HEK293 (cell line): Measurements from ENCODE around the gene VAV2.
A peak's percentile ranks its signal among the peaks of the same experiment; 100 is the strongest.

Experiments
- CTCF ChIA-PET: fragments of 350-600 bp; formaldehyde crosslinking; extraction: SDS; loops from one replicate; lab custom pipeline; 2021; ENCODE audit warnings: antibody characterized with exemption; lab: Yijun Ruan, JAX
- POLR2A ChIA-PET: fragments of 300-600 bp; formaldehyde crosslinking; extraction: SDS; loops from one replicate; lab custom pipeline; 2020; ENCODE audit warnings: antibody characterized with exemption, inconsistent platforms; lab: Yijun Ruan, JAX
- H3K27ac ChIP-seq: fragments of 200-500 bp; sonication (Bioruptor generic); 2 replicates; pipeline ENCODE4 v1.5.1; 2014; ENCODE audit warnings: low read depth, low read length, control low read depth, inconsistent platforms; ENCODE audit errors: extremely low read depth
- H3K36me3 ChIP-seq, 2 experiments: fragments of 200-500 bp in 1 of 2; sonication (Bioruptor generic) in 1 of 2; 1 replicate in 1 of 2; 2 replicates in 1 of 2; pipeline ENCODE4 v1.5.1; 2014 to 2017; ENCODE audit warnings: inconsistent platforms in 2 of 2, low read length in 2 of 2; ENCODE audit not compliant: control insufficient read depth in 2 of 2, insufficient read depth in 1 of 2
- H3K4me1 ChIP-seq: fragments of 200-500 bp; sonication (Bioruptor generic); 2 replicates; pipeline ENCODE4 v1.5.1; 2014; ENCODE audit warnings: mild to moderate bottlenecking, low read length, inconsistent platforms; ENCODE audit not compliant: control insufficient read depth, insufficient read depth
- H3K4me3 ChIP-seq: 2 replicates; pipeline ENCODE4 v1.5.1; 2011; ENCODE audit warnings: low read depth, mild to moderate bottlenecking, control low read depth, low read length, moderate library complexity
- H3K9me3 ChIP-seq: fragments of 200-500 bp; sonication (Bioruptor generic); 2 replicates; pipeline ENCODE4 v1.5.1; 2014; ENCODE audit warnings: low read depth, low read length, inconsistent platforms; ENCODE audit not compliant: control insufficient read depth, insufficient read depth
- BCL11B ChIP-seq: fragments of 450-650 bp; formaldehyde crosslinking; IDR thresholded peaks from 2 replicates; pipeline ENCODE4 v1.5.1; 2016; ENCODE audit warnings: low read depth, missing biosample characterization, missing genetic modification characterization
- ZBTB17 ChIP-seq: fragments of 450-650 bp; formaldehyde crosslinking; IDR thresholded peaks from 2 replicates; pipeline ENCODE4 v1.5.1; 2016; ENCODE audit warnings: missing biosample characterization, missing genetic modification characterization
- ZNF133 ChIP-seq: fragments of 450-650 bp; formaldehyde crosslinking; IDR thresholded peaks from 2 replicates; pipeline ENCODE4 v1.5.1; 2016; ENCODE audit warnings: missing biosample characterization, missing genetic modification characterization
- ZNF394 ChIP-seq: fragments of 450-650 bp; formaldehyde crosslinking; IDR thresholded peaks from 2 replicates; pipeline ENCODE4 v1.5.1; 2016; ENCODE audit warnings: missing biosample characterization, missing genetic modification characterization, mild to moderate bottlenecking, moderate library complexity, borderline replicate concordance
- ZNF510 ChIP-seq: fragments of 450-650 bp; formaldehyde crosslinking; IDR thresholded peaks from 2 replicates; pipeline ENCODE4 v1.5.1; 2018; ENCODE audit warnings: mild to moderate bottlenecking, missing genetic modification characterization, missing biosample characterization; ENCODE audit not compliant: insufficient replicate concordance
- ZNF530 ChIP-seq: fragments of 450-650 bp; formaldehyde crosslinking; IDR thresholded peaks from 2 replicates; pipeline ENCODE4 v1.5.1; 2016; ENCODE audit warnings: low read depth, missing biosample characterization, missing genetic modification characterization
- ZNF555 ChIP-seq: fragments of 450-650 bp; formaldehyde crosslinking; conservative IDR thresholded peaks from 2 replicates; pipeline ENCODE4 v1.5.1; 2017; ENCODE audit warnings: missing biosample characterization, mild to moderate bottlenecking, missing genetic modification characterization, inconsistent platforms
- ZNF596 ChIP-seq: fragments of 450-650 bp; IDR thresholded peaks from 2 replicates; pipeline ENCODE4 v1.5.0; 2018; ENCODE audit warnings: missing biosample characterization, mild to moderate bottlenecking, missing genetic modification characterization, moderate library complexity
- ZNF623 ChIP-seq: fragments of 450-650 bp; formaldehyde crosslinking; IDR thresholded peaks from 2 replicates; pipeline ENCODE4 v1.5.1; 2016; ENCODE audit warnings: missing biosample characterization, missing genetic modification characterization
- ZNF660 ChIP-seq: fragments of 450-650 bp; IDR thresholded peaks from 2 replicates; pipeline ENCODE4 v1.5.1; 2018; ENCODE audit warnings: missing biosample characterization, mild to moderate bottlenecking, missing genetic modification characterization
- ZNF677 ChIP-seq: fragments of 450-650 bp; IDR thresholded peaks from 2 replicates; pipeline ENCODE4 v1.5.0; 2018; ENCODE audit warnings: missing biosample characterization, mild to moderate bottlenecking, missing genetic modification characterization, moderate library complexity
- ZNF768 ChIP-seq: fragments of 450-650 bp; formaldehyde crosslinking; IDR thresholded peaks from 2 replicates; pipeline ENCODE4 v1.5.1; 2018; ENCODE audit warnings: missing biosample characterization, mild to moderate bottlenecking, missing genetic modification characterization
- ZNF830 ChIP-seq: fragments of 450-650 bp; IDR thresholded peaks from 2 replicates; pipeline ENCODE4 v1.5.0; 2018; ENCODE audit warnings: missing biosample characterization, missing genetic modification characterization, low read depth, mild to moderate bottlenecking, moderate library complexity
- ZNF843 ChIP-seq: fragments of 450-650 bp; formaldehyde crosslinking; IDR thresholded peaks from 2 replicates; pipeline ENCODE4 v1.5.1; 2016; ENCODE audit warnings: missing biosample characterization, missing genetic modification characterization
- TF ChIP-seq, protein P1 (sequence below): fragments of 450-650 bp; formaldehyde crosslinking; IDR thresholded peaks from 2 replicates; pipeline ENCODE4 v1.5.1; 2017; ENCODE audit warnings: missing biosample characterization, missing genetic modification characterization
- TF ChIP-seq, protein P2 (sequence below): fragments of 450-650 bp; IDR thresholded peaks from 2 replicates; pipeline ENCODE4 v1.5.1; 2018; ENCODE audit warnings: missing biosample characterization, mild to moderate bottlenecking, missing genetic modification characterization
- TF ChIP-seq, protein P3 (sequence below): IDR thresholded peaks from 2 replicates; pipeline ENCODE4 v1.6.1; 2011; ENCODE audit warnings: mild to moderate bottlenecking, low read depth, low read length, borderline replicate concordance
- TF ChIP-seq, protein P4 (sequence below): fragments of 450-650 bp; formaldehyde crosslinking; IDR thresholded peaks from 2 replicates; pipeline ENCODE4 v1.5.1; 2017; ENCODE audit warnings: missing biosample characterization, missing genetic modification characterization
- TF ChIP-seq, protein P5 (sequence below): fragments of 450-650 bp; IDR thresholded peaks from 2 replicates; pipeline ENCODE4 v1.5.1; 2018; ENCODE audit warnings: missing biosample characterization, missing genetic modification characterization
- TF ChIP-seq, protein P6 (sequence below): fragments of 450-650 bp; formaldehyde crosslinking; IDR thresholded peaks from 2 replicates; pipeline ENCODE4 v1.5.1; 2016; ENCODE audit warnings: missing biosample characterization, missing genetic modification characterization, low read depth

VAV2 gene

DNA sequence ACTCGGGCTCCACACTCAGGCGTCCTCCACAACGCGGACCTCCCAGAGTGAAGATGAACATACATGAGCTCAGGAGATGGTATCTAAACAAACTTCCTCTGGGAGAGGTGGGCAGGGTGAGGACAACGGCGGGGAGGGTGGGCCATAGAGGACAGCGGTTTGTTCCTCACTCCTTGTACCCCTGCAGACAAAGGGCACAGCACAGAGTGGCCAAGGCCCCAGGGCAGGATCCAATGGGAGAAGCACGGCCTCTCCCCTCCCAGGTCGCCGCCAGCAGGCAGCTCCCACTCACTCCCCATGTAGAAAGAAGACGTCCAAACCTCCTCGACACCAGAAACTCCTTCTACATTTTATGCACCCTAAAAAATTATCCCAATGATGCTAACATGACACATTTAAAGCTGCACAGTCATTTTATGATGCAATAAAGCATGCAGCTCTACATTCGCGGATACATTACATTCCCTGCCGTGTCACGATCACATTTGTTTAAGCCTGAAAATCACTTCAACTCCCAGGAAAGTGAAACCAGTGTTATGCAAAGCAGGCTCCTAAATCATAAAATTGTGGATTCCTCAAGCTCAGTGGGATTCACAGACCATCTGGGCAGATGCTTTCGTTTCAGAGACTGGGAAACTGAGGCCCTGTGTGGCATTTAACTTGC, 166.4 kb downstream of the VAV2 start:
- TF ChIP-seq ZNF660 (tag by site-specific recombination): no peak
- TF ChIP-seq ZNF394 (tag by site-specific recombination): no peak
- TF ChIP-seq, protein P1, sequence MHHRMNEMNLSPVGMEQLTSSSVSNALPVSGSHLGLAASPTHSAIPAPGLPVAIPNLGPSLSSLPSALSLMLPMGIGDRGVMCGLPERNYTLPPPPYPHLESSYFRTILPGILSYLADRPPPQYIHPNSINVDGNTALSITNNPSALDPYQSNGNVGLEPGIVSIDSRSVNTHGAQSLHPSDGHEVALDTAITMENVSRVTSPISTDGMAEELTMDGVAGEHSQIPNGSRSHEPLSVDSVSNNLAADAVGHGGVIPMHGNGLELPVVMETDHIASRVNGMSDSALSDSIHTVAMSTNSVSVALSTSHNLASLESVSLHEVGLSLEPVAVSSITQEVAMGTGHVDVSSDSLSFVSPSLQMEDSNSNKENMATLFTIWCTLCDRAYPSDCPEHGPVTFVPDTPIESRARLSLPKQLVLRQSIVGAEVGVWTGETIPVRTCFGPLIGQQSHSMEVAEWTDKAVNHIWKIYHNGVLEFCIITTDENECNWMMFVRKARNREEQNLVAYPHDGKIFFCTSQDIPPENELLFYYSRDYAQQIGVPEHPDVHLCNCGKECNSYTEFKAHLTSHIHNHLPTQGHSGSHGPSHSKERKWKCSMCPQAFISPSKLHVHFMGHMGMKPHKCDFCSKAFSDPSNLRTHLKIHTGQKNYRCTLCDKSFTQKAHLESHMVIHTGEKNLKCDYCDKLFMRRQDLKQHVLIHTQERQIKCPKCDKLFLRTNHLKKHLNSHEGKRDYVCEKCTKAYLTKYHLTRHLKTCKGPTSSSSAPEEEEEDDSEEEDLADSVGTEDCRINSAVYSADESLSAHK (tag by site-specific recombination): 0 out of 2 replicates have a peak, but pooled peaks have one; percentile 45
- TF ChIP-seq ZNF510 (tag by site-specific recombination): no peak
- TF ChIP-seq, protein P2, sequence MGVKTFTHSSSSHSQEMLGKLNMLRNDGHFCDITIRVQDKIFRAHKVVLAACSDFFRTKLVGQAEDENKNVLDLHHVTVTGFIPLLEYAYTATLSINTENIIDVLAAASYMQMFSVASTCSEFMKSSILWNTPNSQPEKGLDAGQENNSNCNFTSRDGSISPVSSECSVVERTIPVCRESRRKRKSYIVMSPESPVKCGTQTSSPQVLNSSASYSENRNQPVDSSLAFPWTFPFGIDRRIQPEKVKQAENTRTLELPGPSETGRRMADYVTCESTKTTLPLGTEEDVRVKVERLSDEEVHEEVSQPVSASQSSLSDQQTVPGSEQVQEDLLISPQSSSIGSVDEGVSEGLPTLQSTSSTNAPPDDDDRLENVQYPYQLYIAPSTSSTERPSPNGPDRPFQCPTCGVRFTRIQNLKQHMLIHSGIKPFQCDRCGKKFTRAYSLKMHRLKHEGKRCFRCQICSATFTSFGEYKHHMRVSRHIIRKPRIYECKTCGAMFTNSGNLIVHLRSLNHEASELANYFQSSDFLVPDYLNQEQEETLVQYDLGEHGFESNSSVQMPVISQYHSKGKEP: peak; percentile 60; the same call in 1 of the 2 replicates
- 0 out of 2 replicates have a peak, but pooled peaks have one; percentile 27 for TF ChIP-seq ZBTB17 (tag by site-specific recombination)
- Histone ChIP-seq H3K27ac (no peak overlapping the region), H3K4me3 (no peak overlapping the region), H3K36me3 (peaks cover 0 to 10% of the 10 kb centered on the region in 2 experiments; a peak in 1 of 3 replicates), H3K9me3 (no peaks in the 10 kb centered on the region), H3K4me1 (no peaks in the 10 kb centered on the region)
- ChIA-PET CTCF (interaction anchor here (0.6 to 1.1 kb wide), 3 partner anchors 43 to 83 kb away, joined by 3 read pairs; no protein-coding TSS in a partner anchor), POLR2A (no interaction called here)

DNA sequence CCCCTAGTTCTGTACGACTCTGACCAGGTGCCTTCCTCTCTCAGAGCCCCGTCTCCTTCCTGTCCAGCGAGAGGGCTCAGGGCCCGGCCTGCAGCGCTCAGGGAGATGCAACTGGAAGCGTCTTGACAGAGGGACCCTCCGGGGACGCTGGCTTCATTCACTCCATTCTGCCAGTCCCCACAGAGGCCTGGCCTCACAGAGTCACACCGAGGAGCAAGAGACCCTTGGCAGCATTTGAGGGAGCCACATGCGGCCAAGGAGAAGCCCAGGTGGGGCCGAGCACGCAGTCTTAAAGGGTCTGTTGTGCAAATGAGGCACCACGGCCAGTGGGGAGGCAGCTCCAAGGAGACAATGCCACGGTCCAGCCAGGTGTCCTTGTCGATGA, 167.3 kb downstream of the VAV2 start:
- POLR2A ChIA-PET: no interaction called here
- CTCF ChIA-PET: interaction anchor here (1.1 kb wide), 1 partner anchor 82 kb away, joined by 3 read pairs; no protein-coding TSS in a partner anchor
- H3K36me3 ChIP-seq: peaks cover 0 to 6% of the 10 kb centered on the region in 2 experiments; a peak in 1 of 3 replicates
- H3K4me1 ChIP-seq: no peaks in the 10 kb centered on the region
- H3K4me3 ChIP-seq: no peak overlapping the region
- H3K27ac ChIP-seq: no peak overlapping the region
- no peaks in the 10 kb centered on the region for H3K9me3 ChIP-seq
- TF ChIP-seq, protein P3, sequence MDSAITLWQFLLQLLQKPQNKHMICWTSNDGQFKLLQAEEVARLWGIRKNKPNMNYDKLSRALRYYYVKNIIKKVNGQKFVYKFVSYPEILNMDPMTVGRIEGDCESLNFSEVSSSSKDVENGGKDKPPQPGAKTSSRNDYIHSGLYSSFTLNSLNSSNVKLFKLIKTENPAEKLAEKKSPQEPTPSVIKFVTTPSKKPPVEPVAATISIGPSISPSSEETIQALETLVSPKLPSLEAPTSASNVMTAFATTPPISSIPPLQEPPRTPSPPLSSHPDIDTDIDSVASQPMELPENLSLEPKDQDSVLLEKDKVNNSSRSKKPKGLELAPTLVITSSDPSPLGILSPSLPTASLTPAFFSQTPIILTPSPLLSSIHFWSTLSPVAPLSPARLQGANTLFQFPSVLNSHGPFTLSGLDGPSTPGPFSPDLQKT: no peak
- TF ChIP-seq BCL11B (tag by site-specific recombination) (no peak), ZNF530 (tag by site-specific recombination) (no peak), ZNF830 (tag by site-specific recombination) (no peak), ZNF843 (tag by site-specific recombination) (no peak), ZNF768 (no peak), ZNF677 (tag by site-specific recombination) (no peak), ZNF555 (tag by site-specific recombination) (no peak), ZNF596 (tag by site-specific recombination) (no peak), ZNF133 (tag by site-specific recombination) (no peak), ZNF623 (tag by site-specific recombination) (no peak)
- TF ChIP-seq, protein P4, sequence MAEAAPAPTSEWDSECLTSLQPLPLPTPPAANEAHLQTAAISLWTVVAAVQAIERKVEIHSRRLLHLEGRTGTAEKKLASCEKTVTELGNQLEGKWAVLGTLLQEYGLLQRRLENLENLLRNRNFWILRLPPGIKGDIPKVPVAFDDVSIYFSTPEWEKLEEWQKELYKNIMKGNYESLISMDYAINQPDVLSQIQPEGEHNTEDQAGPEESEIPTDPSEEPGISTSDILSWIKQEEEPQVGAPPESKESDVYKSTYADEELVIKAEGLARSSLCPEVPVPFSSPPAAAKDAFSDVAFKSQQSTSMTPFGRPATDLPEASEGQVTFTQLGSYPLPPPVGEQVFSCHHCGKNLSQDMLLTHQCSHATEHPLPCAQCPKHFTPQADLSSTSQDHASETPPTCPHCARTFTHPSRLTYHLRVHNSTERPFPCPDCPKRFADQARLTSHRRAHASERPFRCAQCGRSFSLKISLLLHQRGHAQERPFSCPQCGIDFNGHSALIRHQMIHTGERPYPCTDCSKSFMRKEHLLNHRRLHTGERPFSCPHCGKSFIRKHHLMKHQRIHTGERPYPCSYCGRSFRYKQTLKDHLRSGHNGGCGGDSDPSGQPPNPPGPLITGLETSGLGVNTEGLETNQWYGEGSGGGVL: no peak
- TF ChIP-seq, protein P5, sequence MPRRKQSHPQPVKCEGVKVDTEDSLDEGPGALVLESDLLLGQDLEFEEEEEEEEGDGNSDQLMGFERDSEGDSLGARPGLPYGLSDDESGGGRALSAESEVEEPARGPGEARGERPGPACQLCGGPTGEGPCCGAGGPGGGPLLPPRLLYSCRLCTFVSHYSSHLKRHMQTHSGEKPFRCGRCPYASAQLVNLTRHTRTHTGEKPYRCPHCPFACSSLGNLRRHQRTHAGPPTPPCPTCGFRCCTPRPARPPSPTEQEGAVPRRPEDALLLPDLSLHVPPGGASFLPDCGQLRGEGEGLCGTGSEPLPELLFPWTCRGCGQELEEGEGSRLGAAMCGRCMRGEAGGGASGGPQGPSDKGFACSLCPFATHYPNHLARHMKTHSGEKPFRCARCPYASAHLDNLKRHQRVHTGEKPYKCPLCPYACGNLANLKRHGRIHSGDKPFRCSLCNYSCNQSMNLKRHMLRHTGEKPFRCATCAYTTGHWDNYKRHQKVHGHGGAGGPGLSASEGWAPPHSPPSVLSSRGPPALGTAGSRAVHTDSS (tag by site-specific recombination): no peak
- TF ChIP-seq, protein P6, sequence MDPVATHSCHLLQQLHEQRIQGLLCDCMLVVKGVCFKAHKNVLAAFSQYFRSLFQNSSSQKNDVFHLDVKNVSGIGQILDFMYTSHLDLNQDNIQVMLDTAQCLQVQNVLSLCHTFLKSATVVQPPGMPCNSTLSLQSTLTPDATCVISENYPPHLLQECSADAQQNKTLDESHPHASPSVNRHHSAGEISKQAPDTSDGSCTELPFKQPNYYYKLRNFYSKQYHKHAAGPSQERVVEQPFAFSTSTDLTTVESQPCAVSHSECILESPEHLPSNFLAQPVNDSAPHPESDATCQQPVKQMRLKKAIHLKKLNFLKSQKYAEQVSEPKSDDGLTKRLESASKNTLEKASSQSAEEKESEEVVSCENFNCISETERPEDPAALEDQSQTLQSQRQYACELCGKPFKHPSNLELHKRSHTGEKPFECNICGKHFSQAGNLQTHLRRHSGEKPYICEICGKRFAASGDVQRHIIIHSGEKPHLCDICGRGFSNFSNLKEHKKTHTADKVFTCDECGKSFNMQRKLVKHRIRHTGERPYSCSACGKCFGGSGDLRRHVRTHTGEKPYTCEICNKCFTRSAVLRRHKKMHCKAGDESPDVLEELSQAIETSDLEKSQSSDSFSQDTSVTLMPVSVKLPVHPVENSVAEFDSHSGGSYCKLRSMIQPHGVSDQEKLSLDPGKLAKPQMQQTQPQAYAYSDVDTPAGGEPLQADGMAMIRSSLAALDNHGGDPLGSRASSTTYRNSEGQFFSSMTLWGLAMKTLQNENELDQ: no peak
